Measurements from ENCODE around the gene C20orf141.
"Not testable (repeated sequence)": the region's sequence is repeated elsewhere in the genome, so short reads cannot be mapped to it uniquely, and the experiment has no call there.

The C20orf141 gene

GRCh38 chr20:2820896-2821869, 6.4 kb downstream of the C20orf141 start:
- peak overlapping the region; percentile 51 for H3K4me3 Mint-ChIP-seq
- peaks cover 33% of the 10 kb centered on the region for H3K4me1 Mint-ChIP-seq
- H3K36me3 Mint-ChIP-seq (ENCODE audit: low read depth), result no peaks in the 10 kb centered on the region
- H3K9me3 Mint-ChIP-seq, result no peaks in the 10 kb centered on the region
- no peak overlapping the region for H3K27ac Mint-ChIP-seq
- TF ChIP-seq CTCF (IDR thresholded peaks at IDR 0.05), result no peak
- DNase-seq, result peak; percentile 54
- H3K27me3 Mint-ChIP-seq (ENCODE audit: low read depth, poor library complexity), result peaks cover 36% of the 10 kb centered on the region

- DNase-seq, result no peak
- TF ChIP-seq CTCF (IDR thresholded peaks at IDR 0.05), result no peak
- no peaks in the 10 kb centered on the region for H3K36me3 Mint-ChIP-seq (ENCODE audit: low read depth)
- H3K4me1 Mint-ChIP-seq, result peaks cover 42% of the 10 kb centered on the region
- no peak overlapping the region for H3K27ac Mint-ChIP-seq
- H3K4me3 Mint-ChIP-seq, result peak overlapping the region; percentile 51
- peaks cover 42% of the 10 kb centered on the region for H3K27me3 Mint-ChIP-seq (ENCODE audit: low read depth, poor library complexity)
- no peaks in the 10 kb centered on the region for H3K9me3 Mint-ChIP-seq
Measured at GRCh38 chr20:2822073-2822472, 7.3 kb downstream of the C20orf141 start.

GRCh38 chr20:2825761-2826160, 11.0 kb downstream of the C20orf141 start:
- peaks cover 56% of the 10 kb centered on the region for H3K27me3 Mint-ChIP-seq (ENCODE audit: low read depth, poor library complexity)
- peaks cover 25% of the 10 kb centered on the region for H3K4me1 Mint-ChIP-seq
- no peaks in the 10 kb centered on the region for H3K36me3 Mint-ChIP-seq (ENCODE audit: low read depth)
- H3K27ac Mint-ChIP-seq, result no peak overlapping the region
- peaks cover 8% of the 10 kb centered on the region for H3K9me3 Mint-ChIP-seq
- DNase-seq, result no peak
- H3K4me3 Mint-ChIP-seq, result peak overlapping the region; percentile 72
- no peak for TF ChIP-seq CTCF (IDR thresholded peaks at IDR 0.05)

GRCh38 chr20:2826655-2827054, 11.9 kb downstream of the C20orf141 start:
- H3K9me3 Mint-ChIP-seq, result peaks cover 8% of the 10 kb centered on the region
- peaks cover 22% of the 10 kb centered on the region for H3K4me1 Mint-ChIP-seq
- no peaks in the 10 kb centered on the region for H3K36me3 Mint-ChIP-seq (ENCODE audit: low read depth)
- H3K27ac Mint-ChIP-seq, result no peak overlapping the region
- no peak for TF ChIP-seq CTCF (IDR thresholded peaks at IDR 0.05)
- no peak overlapping the region for H3K4me3 Mint-ChIP-seq
- DNase-seq, result no peak
- H3K27me3 Mint-ChIP-seq (ENCODE audit: low read depth, poor library complexity), result peaks cover 51% of the 10 kb centered on the region

GRCh38 chr20:2829376-2829775, 14.6 kb downstream of the C20orf141 start:
- DNase-seq, result no peak
- peaks cover 45% of the 10 kb centered on the region for H3K27me3 Mint-ChIP-seq (ENCODE audit: low read depth, poor library complexity)
- H3K4me1 Mint-ChIP-seq, result peaks cover 16% of the 10 kb centered on the region
- no peak overlapping the region for H3K4me3 Mint-ChIP-seq
- TF ChIP-seq CTCF (IDR thresholded peaks at IDR 0.05), result no peak
- H3K36me3 Mint-ChIP-seq (ENCODE audit: low read depth), result peaks cover 5% of the 10 kb centered on the region
- H3K27ac Mint-ChIP-seq, result no peak overlapping the region
- H3K9me3 Mint-ChIP-seq, result peaks cover 8% of the 10 kb centered on the region

GRCh38 chr20:2831206-2831605, 16.4 kb downstream of the C20orf141 start:
- Mint-ChIP-seq H3K36me3 (ENCODE audit: low read depth) (peaks cover 20% of the 10 kb centered on the region), H3K27me3 (ENCODE audit: low read depth, poor library complexity) (peaks cover 38% of the 10 kb centered on the region)
- DNase-seq, H3K27ac Mint-ChIP-seq, H3K4me3 Mint-ChIP-seq, H3K9me3 Mint-ChIP-seq, H3K4me1 Mint-ChIP-seq: not testable (repeated sequence)
